ENCODE measurements around the gene CEBPA. TPM values are rescaled to one million over a fixed set of nuclear protein-coding genes. Genes with fewer than 3 reads are reported as not detected.
"Not testable (repeated sequence)": the region's sequence is repeated elsewhere in the genome, so short reads cannot be mapped to it uniquely, and the experiment has no call there.

CEBPA gene
- total RNA-seq, 1 experiment from 2014 or later, result 3.2 TPM

- H3K9ac ChIP-seq (ENCODE audit: extremely low read depth, insufficient read length, low read length), result no peak overlapping the region
- H2BK120ac ChIP-seq (ENCODE audit: low read depth, low read length, poor library complexity, severe bottlenecking), result no peak overlapping the region
- no peaks in the 10 kb centered on the region for H3K27me3 ChIP-seq (ENCODE audit: insufficient read depth, low read length)
- peaks cover 0 to 2% of the 10 kb centered on the region in 2 experiments; a peak in 1 of 4 replicates for H3K4me1 Mint-ChIP-seq
- H3K27me3 Mint-ChIP-seq (ENCODE audit: low read depth), result peaks cover 11% of the 10 kb centered on the region; the same call in 1 of the 2 replicates
- no peak overlapping the region for H3K56ac ChIP-seq (ENCODE audit: insufficient read length, low read depth, low read length)
- no peak overlapping the region for H3K18ac ChIP-seq (ENCODE audit: insufficient read length, low read depth, low read length)
- peaks cover 4 to 8% (median 7%) of the 10 kb centered on the region in 3 experiments; a peak in 6 of 7 replicates for H3K36me3 Mint-ChIP-seq (ENCODE audit: insufficient read depth in 1 of 3, low read depth in 3 of 3)
- no peak overlapping the region for H3T11ph ChIP-seq (ENCODE audit: low read length)
- H3K4me3 Mint-ChIP-seq, result no peak overlapping the region
- no peak overlapping the region for H3K23ac ChIP-seq (ENCODE audit: insufficient read length, low read depth, low read length)
- no peak overlapping the region for H2AFZ ChIP-seq (ENCODE audit: low read length)
- H3K79me2 ChIP-seq (ENCODE audit: insufficient read depth, low read length), result no peaks in the 10 kb centered on the region
- H2BK5ac ChIP-seq (ENCODE audit: insufficient read length, low read length), result no peak overlapping the region
- no peak overlapping the region for H4K91ac ChIP-seq (ENCODE audit: insufficient read length, low read depth, low read length)
- H2BK12ac ChIP-seq (ENCODE audit: insufficient read length, low read depth, low read length), result no peak overlapping the region
- no peaks in the 10 kb centered on the region for H3K4me1 ChIP-seq (ENCODE audit: insufficient read depth, low read length)
- H3K79me1 ChIP-seq (ENCODE audit: insufficient read depth, low read depth, low read length, poor library complexity, severe bottlenecking), result no peaks in the 10 kb centered on the region
- H2AK5ac ChIP-seq (ENCODE audit: insufficient read length, low read length), result no peak overlapping the region
- H3K9me3 ChIP-seq (ENCODE audit: control insufficient read depth, low read depth, low read length), result no peaks in the 10 kb centered on the region
- no peak overlapping the region for H3K27ac ChIP-seq (ENCODE audit: insufficient read length, low read depth, low read length)
- no peak overlapping the region for H3K4ac ChIP-seq (ENCODE audit: low read depth, low read length)
- no peak overlapping the region for H3K14ac ChIP-seq (ENCODE audit: insufficient read depth, low read length)
- H2BK15ac ChIP-seq (ENCODE audit: low read depth, low read length), result no peak overlapping the region
- DNase-seq, result no peak
- H2BK20ac ChIP-seq (ENCODE audit: low read depth, low read length, poor library complexity, severe bottlenecking), result no peak overlapping the region
- TF ChIP-seq, protein P1, sequence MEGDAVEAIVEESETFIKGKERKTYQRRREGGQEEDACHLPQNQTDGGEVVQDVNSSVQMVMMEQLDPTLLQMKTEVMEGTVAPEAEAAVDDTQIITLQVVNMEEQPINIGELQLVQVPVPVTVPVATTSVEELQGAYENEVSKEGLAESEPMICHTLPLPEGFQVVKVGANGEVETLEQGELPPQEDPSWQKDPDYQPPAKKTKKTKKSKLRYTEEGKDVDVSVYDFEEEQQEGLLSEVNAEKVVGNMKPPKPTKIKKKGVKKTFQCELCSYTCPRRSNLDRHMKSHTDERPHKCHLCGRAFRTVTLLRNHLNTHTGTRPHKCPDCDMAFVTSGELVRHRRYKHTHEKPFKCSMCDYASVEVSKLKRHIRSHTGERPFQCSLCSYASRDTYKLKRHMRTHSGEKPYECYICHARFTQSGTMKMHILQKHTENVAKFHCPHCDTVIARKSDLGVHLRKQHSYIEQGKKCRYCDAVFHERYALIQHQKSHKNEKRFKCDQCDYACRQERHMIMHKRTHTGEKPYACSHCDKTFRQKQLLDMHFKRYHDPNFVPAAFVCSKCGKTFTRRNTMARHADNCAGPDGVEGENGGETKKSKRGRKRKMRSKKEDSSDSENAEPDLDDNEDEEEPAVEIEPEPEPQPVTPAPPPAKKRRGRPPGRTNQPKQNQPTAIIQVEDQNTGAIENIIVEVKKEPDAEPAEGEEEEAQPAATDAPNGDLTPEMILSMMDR (conservative IDR thresholded peaks at IDR 0.05), result no peak
- H3K23me2 ChIP-seq (ENCODE audit: insufficient read length, low read depth, low read length, poor library complexity, severe bottlenecking), result no peaks in the 10 kb centered on the region
- no peaks in the 10 kb centered on the region for H4K20me1 ChIP-seq (ENCODE audit: control insufficient read depth, insufficient read depth, insufficient read length)
- H4K8ac ChIP-seq (replicated peaks; ENCODE audit: insufficient read length, low read depth, low read length), result no peak overlapping the region
- H4K5ac ChIP-seq (ENCODE audit: insufficient read length, low read depth, low read length), result no peak overlapping the region
- H3K9me3 Mint-ChIP-seq, result peaks cover 20 to 31% of the 10 kb centered on the region in 2 experiments
- H3K4me2 ChIP-seq (ENCODE audit: insufficient read depth, insufficient read length, low read length), result no peak overlapping the region
- no CpG with 5 or more reads among the region's 1 CpG for WGBS (ENCODE audit: extremely low coverage, insufficient read length, low lambda C conversion rate)
- no peak overlapping the region for H3K27ac Mint-ChIP-seq
Measured at GRCh38 chr19:33320636-33321035, 18.3 kb upstream of the CEBPA start.

DNA sequence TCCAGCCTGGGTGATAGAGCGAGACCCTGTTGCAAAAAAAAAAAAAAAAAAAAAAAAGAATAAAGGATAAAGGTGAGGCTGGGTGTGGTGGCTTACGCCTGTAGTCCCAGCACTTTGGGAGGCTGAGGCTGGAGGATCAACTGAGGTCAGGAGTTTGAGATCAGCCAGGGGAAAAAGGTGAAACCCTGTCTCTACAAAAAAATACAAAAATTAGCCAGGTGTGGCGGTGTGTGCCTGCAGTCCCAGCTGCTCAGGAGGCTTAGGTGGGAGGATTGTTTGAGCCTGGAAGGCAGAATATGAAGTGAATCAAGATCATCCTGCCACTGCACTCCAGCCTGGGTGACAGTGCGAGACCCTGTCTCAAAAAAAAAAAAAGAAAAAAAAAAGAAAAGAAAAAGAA is 15.7 kb upstream of the CEBPA start:
- not testable (repeated sequence) for H2BK120ac ChIP-seq (ENCODE audit: low read depth, low read length, poor library complexity, severe bottlenecking); H3K27ac Mint-ChIP-seq; H3K27me3 ChIP-seq (ENCODE audit: insufficient read depth, low read length); H3K79me2 ChIP-seq (ENCODE audit: insufficient read depth, low read length); H3K79me1 ChIP-seq (ENCODE audit: insufficient read depth, low read depth, low read length, poor library complexity, severe bottlenecking); H3K4ac ChIP-seq (ENCODE audit: low read depth, low read length); H3K23ac ChIP-seq (ENCODE audit: insufficient read length, low read depth, low read length); H3K4me1 ChIP-seq (ENCODE audit: insufficient read depth, low read length); H3K9ac ChIP-seq (ENCODE audit: extremely low read depth, insufficient read length, low read length); H3K56ac ChIP-seq (ENCODE audit: insufficient read length, low read depth, low read length); H3K23me2 ChIP-seq (ENCODE audit: insufficient read length, low read depth, low read length, poor library complexity, severe bottlenecking); H3K36me3 Mint-ChIP-seq (ENCODE audit: insufficient read depth in 1 of 3, low read depth in 3 of 3); H2BK15ac ChIP-seq (ENCODE audit: low read depth, low read length); H3K14ac ChIP-seq (ENCODE audit: insufficient read depth, low read length); H3K4me2 ChIP-seq (ENCODE audit: insufficient read depth, insufficient read length, low read length); H4K8ac ChIP-seq (replicated peaks; ENCODE audit: insufficient read length, low read depth, low read length); H4K91ac ChIP-seq (ENCODE audit: insufficient read length, low read depth, low read length); DNase-seq; H2BK12ac ChIP-seq (ENCODE audit: insufficient read length, low read depth, low read length); H2BK5ac ChIP-seq (ENCODE audit: insufficient read length, low read length); H2AK5ac ChIP-seq (ENCODE audit: insufficient read length, low read length); H3K4me1 Mint-ChIP-seq; H3K27ac ChIP-seq (ENCODE audit: insufficient read length, low read depth, low read length); H3K4me3 Mint-ChIP-seq; H4K20me1 ChIP-seq (ENCODE audit: control insufficient read depth, insufficient read depth, insufficient read length); H2BK20ac ChIP-seq (ENCODE audit: low read depth, low read length, poor library complexity, severe bottlenecking); H3T11ph ChIP-seq (ENCODE audit: low read length); H2AFZ ChIP-seq (ENCODE audit: low read length); H4K5ac ChIP-seq (ENCODE audit: insufficient read length, low read depth, low read length); H3K18ac ChIP-seq (ENCODE audit: insufficient read length, low read depth, low read length); H3K9me3 ChIP-seq (ENCODE audit: control insufficient read depth, low read depth, low read length)
- Mint-ChIP-seq H3K27me3 (ENCODE audit: low read depth) (peaks cover 11% of the 10 kb centered on the region; the same call in 1 of the 2 replicates), H3K9me3 (peaks cover 19 to 25% of the 10 kb centered on the region in 2 experiments)
- WGBS (ENCODE audit: extremely low coverage, insufficient read length, low lambda C conversion rate), result no CpG with 5 or more reads among the region's 4 CpGs

Measured in H9 (cell line).